Measurements from ENCODE around the gene SPATA33.

DNA sequence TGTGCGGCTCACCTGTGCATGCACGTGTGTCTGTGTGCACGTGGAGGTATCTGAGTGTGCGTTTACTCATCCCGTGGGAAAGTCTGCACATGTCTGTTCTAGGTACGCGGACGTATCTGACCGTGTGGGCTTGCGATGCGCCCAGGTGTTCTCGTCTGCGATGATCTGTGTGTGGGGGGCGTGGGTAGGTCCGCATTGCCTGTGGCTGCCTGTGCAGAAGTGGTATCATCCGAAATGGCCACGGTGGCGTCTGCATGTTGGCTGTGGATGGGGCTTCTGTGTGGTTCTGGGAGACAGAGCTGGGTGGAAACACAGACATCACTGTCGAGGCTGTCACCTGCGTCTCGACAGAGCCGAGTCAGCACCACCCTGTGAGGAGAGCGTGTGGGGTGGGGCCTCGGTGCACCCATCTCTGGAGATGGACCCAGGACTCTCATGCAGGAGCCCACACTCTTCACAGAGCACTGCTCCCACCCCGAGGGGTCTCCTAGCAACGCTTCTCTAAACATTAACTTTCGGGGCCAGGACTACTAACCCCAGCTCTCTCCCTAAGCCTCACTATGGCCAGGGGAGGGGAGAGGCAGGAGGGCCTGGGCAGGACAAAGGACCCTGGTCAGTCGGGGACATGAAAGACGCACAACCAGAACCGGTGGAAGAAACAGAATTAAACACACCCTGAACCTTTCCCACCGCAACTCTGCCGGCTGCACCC, 35.8 kb upstream of the SPATA33 start:
- TF ChIP-seq ZNF274 (IDR thresholded peaks at IDR 0.05; ENCODE audit: low read depth, low read length) (no peak), YY1 (IDR thresholded peaks at IDR 0.05; ENCODE audit: insufficient read depth, insufficient read length) (no peak), SUZ12 (IDR thresholded peaks at IDR 0.05; ENCODE audit: extremely low read depth, insufficient read depth, insufficient read length) (no peak)
